ENCODE results near the gene CRIP3. TPM values are rescaled to one million over a fixed set of nuclear protein-coding genes. Genes with fewer than 3 reads are reported as not detected.

CRIP3 gene
- total and polyA plus RNA-seq, 2 of the 8 experiments (the other 6 are each of a cell fraction or from before 2014, with no cell fraction given) = 34.0 to 46.3 TPM

DNA sequence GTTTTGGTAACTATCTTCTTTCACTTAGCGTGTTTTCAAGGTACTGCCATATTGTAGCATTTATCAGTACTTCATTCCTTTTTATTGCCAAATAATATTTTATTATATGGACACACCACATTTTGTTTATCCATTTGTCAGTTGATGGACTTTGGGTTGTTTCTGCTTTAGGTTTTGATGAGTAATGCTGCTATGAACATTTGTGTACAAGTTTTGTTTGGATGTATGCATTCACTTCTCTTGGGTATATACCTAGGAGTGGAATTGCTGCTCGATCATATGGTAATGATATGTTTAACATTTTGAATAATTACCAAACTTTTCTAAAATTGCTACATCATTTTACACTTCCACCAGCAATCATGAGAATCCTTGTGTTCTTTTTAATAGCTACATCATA is 16.9 kb downstream of the CRIP3 start (continued):
- TF ChIP-seq SP1 (IDR thresholded peaks at IDR 0.05; ENCODE audit: low read depth, low read length) = no peak
- no peak for TF ChIP-seq TAF7 (optimal IDR thresholded peaks at IDR 0.05; ENCODE audit: borderline replicate concordance, low read depth, low read length)
- no peak for TF ChIP-seq YY1 (IDR thresholded peaks at IDR 0.05; ENCODE audit: low read depth, low read length)
- TF ChIP-seq, protein P1, sequence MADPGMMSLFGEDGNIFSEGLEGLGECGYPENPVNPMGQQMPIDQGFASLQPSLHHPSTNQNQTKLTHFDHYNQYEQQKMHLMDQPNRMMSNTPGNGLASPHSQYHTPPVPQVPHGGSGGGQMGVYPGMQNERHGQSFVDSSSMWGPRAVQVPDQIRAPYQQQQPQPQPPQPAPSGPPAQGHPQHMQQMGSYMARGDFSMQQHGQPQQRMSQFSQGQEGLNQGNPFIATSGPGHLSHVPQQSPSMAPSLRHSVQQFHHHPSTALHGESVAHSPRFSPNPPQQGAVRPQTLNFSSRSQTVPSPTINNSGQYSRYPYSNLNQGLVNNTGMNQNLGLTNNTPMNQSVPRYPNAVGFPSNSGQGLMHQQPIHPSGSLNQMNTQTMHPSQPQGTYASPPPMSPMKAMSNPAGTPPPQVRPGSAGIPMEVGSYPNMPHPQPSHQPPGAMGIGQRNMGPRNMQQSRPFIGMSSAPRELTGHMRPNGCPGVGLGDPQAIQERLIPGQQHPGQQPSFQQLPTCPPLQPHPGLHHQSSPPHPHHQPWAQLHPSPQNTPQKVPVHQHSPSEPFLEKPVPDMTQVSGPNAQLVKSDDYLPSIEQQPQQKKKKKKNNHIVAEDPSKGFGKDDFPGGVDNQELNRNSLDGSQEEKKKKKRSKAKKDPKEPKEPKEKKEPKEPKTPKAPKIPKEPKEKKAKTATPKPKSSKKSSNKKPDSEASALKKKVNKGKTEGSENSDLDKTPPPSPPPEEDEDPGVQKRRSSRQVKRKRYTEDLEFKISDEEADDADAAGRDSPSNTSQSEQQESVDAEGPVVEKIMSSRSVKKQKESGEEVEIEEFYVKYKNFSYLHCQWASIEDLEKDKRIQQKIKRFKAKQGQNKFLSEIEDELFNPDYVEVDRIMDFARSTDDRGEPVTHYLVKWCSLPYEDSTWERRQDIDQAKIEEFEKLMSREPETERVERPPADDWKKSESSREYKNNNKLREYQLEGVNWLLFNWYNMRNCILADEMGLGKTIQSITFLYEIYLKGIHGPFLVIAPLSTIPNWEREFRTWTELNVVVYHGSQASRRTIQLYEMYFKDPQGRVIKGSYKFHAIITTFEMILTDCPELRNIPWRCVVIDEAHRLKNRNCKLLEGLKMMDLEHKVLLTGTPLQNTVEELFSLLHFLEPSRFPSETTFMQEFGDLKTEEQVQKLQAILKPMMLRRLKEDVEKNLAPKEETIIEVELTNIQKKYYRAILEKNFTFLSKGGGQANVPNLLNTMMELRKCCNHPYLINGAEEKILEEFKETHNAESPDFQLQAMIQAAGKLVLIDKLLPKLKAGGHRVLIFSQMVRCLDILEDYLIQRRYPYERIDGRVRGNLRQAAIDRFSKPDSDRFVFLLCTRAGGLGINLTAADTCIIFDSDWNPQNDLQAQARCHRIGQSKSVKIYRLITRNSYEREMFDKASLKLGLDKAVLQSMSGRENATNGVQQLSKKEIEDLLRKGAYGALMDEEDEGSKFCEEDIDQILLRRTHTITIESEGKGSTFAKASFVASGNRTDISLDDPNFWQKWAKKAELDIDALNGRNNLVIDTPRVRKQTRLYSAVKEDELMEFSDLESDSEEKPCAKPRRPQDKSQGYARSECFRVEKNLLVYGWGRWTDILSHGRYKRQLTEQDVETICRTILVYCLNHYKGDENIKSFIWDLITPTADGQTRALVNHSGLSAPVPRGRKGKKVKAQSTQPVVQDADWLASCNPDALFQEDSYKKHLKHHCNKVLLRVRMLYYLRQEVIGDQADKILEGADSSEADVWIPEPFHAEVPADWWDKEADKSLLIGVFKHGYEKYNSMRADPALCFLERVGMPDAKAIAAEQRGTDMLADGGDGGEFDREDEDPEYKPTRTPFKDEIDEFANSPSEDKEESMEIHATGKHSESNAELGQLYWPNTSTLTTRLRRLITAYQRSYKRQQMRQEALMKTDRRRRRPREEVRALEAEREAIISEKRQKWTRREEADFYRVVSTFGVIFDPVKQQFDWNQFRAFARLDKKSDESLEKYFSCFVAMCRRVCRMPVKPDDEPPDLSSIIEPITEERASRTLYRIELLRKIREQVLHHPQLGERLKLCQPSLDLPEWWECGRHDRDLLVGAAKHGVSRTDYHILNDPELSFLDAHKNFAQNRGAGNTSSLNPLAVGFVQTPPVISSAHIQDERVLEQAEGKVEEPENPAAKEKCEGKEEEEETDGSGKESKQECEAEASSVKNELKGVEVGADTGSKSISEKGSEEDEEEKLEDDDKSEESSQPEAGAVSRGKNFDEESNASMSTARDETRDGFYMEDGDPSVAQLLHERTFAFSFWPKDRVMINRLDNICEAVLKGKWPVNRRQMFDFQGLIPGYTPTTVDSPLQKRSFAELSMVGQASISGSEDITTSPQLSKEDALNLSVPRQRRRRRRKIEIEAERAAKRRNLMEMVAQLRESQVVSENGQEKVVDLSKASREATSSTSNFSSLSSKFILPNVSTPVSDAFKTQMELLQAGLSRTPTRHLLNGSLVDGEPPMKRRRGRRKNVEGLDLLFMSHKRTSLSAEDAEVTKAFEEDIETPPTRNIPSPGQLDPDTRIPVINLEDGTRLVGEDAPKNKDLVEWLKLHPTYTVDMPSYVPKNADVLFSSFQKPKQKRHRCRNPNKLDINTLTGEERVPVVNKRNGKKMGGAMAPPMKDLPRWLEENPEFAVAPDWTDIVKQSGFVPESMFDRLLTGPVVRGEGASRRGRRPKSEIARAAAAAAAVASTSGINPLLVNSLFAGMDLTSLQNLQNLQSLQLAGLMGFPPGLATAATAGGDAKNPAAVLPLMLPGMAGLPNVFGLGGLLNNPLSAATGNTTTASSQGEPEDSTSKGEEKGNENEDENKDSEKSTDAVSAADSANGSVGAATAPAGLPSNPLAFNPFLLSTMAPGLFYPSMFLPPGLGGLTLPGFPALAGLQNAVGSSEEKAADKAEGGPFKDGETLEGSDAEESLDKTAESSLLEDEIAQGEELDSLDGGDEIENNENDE (IDR thresholded peaks at IDR 0.05; ENCODE audit: insufficient replicate concordance, low read length) = no peak
- TF ChIP-seq BCL11A (IDR thresholded peaks at IDR 0.05; ENCODE audit: low read depth in 2 of 2, low read length in 2 of 2) = no peak
- no peak for TF ChIP-seq BACH1 (IDR thresholded peaks at IDR 0.05; ENCODE audit: low read length)
